Ishikawa (cell line): ENCODE results near the gene LRRC8E.

Experiments
- CEBPB ChIP-seq: IDR thresholded peaks from 2 replicates; pipeline ENCODE4 v1.6.1; 2012
- CREB1 ChIP-seq: IDR thresholded peaks from 2 replicates; pipeline ENCODE4 v1.6.1; 2012; ENCODE audit warnings: low read depth
- EGR1 ChIP-seq: IDR thresholded peaks from 2 replicates; pipeline ENCODE4 v1.6.1; 2012
- EP300 ChIP-seq: IDR thresholded peaks from 2 replicates; pipeline ENCODE4 v1.6.1; 2012; ENCODE audit warnings: borderline replicate concordance
- FOXM1 ChIP-seq: IDR thresholded peaks from 2 replicates; pipeline ENCODE4 v1.6.1; 2012; ENCODE audit warnings: low read depth, borderline replicate concordance
- NFIC ChIP-seq: IDR thresholded peaks from 2 replicates; pipeline ENCODE4 v1.6.1; 2012
- RAD21 ChIP-seq: IDR thresholded peaks from 2 replicates; pipeline ENCODE4 v1.6.1; 2012; ENCODE audit warnings: low read depth
- TAF1 ChIP-seq: IDR thresholded peaks from 2 replicates; pipeline ENCODE4 v1.6.1; 2012; ENCODE audit warnings: low read depth, mild to moderate bottlenecking
- TCF12 ChIP-seq: IDR thresholded peaks from 2 replicates; pipeline ENCODE4 v1.6.1; 2012; ENCODE audit warnings: low read depth
- TEAD4 ChIP-seq: IDR thresholded peaks from 2 replicates; pipeline ENCODE4 v1.6.1; 2012
- YY1 ChIP-seq: IDR thresholded peaks from 2 replicates; pipeline ENCODE4 v1.6.1; 2012; ENCODE audit warnings: low read depth
- ZBTB7A ChIP-seq: IDR thresholded peaks from 2 replicates; pipeline ENCODE4 v1.6.1; 2012; ENCODE audit warnings: low read depth
- TF ChIP-seq, protein P1 (sequence below): IDR thresholded peaks from 2 replicates; pipeline ENCODE4 v1.6.1; 2012
- TF ChIP-seq, protein P2 (sequence below): IDR thresholded peaks from 2 replicates; pipeline ENCODE4 v1.6.1; 2012
- TF ChIP-seq, protein P3 (sequence below): IDR thresholded peaks from 2 replicates; pipeline ENCODE4 v1.6.1; 2012; ENCODE audit warnings: low read depth, mild to moderate bottlenecking

The LRRC8E gene

GRCh38 chr19:7874076-7874896 is 14.0 kb upstream of the LRRC8E start, which contains the start of gene PRR36:
Gene PRR36, minus strand, starts transcription at chr19:7874390. Its CDS starts 701 bp downstream, at chr19:7873689.
- TF ChIP-seq TCF12 (peak; percentile 33; the same call in 1 of the 2 replicates), YY1 (no peak), EGR1 (no peak), ZBTB7A (peak; percentile 95), TAF1 (peak; percentile 23; the same call in 1 of the 2 replicates), NFIC (0 out of 2 replicates have a peak, but pooled peaks have one; percentile 14)

DNA sequence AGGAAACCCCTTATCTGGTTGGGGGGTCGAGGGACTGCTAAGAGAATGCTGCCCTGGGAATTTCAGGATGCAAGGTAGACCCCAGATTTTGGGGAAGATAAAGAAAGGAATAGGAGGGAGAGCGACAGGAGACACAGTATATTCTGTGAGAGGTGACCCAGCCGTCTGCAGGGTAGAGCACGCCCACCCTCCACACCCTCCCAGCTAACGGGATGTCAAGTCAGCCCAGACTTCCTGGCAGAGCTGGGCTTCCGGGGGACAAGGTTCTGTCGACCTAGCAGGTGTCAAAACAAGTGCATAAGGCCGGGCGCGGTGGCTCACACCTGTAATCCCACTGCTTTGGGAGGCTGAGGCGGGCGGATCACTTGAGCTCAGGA is 13.4 kb upstream of the LRRC8E start:
- no peak for TF ChIP-seq CREB1
- no peak for TF ChIP-seq TAF1
- no peak for TF ChIP-seq ZBTB7A
- TF ChIP-seq FOXM1: no peak
- no peak for TF ChIP-seq YY1
- TF ChIP-seq, protein P1, sequence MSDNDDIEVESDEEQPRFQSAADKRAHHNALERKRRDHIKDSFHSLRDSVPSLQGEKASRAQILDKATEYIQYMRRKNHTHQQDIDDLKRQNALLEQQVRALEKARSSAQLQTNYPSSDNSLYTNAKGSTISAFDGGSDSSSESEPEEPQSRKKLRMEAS: no peak
- TF ChIP-seq CEBPB: no peak
- TF ChIP-seq TCF12: no peak
- no peak for TF ChIP-seq NFIC
- TF ChIP-seq EP300: no peak
- TF ChIP-seq, protein P2, sequence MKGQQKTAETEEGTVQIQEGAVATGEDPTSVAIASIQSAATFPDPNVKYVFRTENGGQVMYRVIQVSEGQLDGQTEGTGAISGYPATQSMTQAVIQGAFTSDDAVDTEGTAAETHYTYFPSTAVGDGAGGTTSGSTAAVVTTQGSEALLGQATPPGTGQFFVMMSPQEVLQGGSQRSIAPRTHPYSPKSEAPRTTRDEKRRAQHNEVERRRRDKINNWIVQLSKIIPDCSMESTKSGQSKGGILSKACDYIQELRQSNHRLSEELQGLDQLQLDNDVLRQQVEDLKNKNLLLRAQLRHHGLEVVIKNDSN: no peak
- TF ChIP-seq, protein P3, sequence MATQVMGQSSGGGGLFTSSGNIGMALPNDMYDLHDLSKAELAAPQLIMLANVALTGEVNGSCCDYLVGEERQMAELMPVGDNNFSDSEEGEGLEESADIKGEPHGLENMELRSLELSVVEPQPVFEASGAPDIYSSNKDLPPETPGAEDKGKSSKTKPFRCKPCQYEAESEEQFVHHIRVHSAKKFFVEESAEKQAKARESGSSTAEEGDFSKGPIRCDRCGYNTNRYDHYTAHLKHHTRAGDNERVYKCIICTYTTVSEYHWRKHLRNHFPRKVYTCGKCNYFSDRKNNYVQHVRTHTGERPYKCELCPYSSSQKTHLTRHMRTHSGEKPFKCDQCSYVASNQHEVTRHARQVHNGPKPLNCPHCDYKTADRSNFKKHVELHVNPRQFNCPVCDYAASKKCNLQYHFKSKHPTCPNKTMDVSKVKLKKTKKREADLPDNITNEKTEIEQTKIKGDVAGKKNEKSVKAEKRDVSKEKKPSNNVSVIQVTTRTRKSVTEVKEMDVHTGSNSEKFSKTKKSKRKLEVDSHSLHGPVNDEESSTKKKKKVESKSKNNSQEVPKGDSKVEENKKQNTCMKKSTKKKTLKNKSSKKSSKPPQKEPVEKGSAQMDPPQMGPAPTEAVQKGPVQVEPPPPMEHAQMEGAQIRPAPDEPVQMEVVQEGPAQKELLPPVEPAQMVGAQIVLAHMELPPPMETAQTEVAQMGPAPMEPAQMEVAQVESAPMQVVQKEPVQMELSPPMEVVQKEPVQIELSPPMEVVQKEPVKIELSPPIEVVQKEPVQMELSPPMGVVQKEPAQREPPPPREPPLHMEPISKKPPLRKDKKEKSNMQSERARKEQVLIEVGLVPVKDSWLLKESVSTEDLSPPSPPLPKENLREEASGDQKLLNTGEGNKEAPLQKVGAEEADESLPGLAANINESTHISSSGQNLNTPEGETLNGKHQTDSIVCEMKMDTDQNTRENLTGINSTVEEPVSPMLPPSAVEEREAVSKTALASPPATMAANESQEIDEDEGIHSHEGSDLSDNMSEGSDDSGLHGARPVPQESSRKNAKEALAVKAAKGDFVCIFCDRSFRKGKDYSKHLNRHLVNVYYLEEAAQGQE: no peak
- TF ChIP-seq RAD21: no peak
- no peak for TF ChIP-seq TEAD4
- TF ChIP-seq EGR1: no peak

DNA sequence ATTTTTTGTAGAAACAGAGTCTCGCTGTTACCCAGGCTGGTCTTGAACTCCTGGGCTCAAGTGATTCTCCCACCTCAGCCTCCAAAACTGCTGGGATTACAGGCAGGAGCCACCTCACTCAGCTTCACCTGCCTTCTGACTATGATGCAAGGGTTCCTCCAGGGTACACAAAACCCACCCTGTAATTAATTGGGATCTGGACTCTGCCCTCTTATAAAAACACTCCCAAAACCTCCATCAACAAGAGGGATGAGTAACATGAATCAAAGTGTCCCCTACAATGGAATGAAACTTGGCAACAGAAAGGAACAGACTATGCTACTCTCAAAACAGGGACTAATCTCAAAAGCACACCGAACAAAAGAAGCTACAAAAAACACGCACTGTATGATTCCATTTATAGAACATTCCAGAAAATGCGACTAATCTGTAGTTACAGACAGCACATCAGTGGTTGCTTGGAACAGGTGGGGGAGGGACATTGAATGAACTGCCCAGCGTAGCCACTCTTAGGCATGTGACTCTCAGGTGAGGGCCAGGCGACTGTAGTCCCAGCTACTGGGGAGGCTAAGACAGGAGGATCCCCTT is 11.0 kb upstream of the LRRC8E start:
- no peak for TF ChIP-seq RAD21

DNA sequence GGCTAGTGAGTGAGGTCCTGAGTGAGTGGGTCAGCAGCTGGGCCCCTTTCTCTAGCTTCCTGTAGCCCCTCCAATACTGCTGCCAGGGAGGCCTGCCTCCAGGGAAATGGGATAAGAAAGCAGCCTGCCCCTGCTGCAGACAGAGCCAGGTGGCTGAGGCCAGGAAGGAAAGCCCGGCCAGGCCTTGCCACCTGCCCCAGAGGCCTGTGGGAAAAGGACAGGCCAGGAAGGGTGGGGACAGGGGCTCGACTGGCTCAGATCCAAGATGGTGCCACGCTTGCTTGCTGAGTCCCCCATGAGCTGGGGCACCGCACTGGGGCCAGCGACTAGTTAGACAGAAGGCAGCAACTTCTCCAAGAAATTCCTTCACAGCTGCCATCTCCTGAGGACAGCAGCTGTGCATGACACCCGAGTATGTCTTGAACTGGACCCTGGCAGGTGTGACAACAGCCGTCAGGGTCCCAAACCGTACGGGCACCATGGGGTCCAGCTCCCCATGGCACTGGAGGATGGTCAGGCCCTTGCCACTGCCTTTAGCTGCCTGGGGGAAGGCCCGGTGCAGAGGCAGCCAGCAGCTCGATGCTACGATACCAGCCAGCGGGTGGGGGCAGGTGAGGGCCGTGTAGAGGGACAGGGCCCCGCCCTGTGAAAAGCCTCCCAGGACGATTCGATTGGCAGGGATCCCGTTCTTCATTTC is 9.1 kb upstream of the LRRC8E start:
- TF ChIP-seq TCF12 (no peak), EP300 (no peak), RAD21 (no peak), CEBPB (no peak), EGR1 (no peak), FOXM1 (no peak), TEAD4 (no peak), YY1 (no peak), NFIC (no peak), ZBTB7A (no peak), CREB1 (no peak), TAF1 (no peak)
- TF ChIP-seq, protein P1: no peak
- TF ChIP-seq, protein P2: no peak
- TF ChIP-seq, protein P3: no peak

- TF ChIP-seq, protein P1: no peak
- TF ChIP-seq RAD21: no peak
- no peak for TF ChIP-seq EP300
- TF ChIP-seq TAF1: no peak
- TF ChIP-seq CREB1: no peak
- no peak for TF ChIP-seq NFIC
- TF ChIP-seq TEAD4: no peak
- no peak for TF ChIP-seq ZBTB7A
- TF ChIP-seq, protein P2: no peak
- no peak for TF ChIP-seq FOXM1
- no peak for TF ChIP-seq TCF12
- no peak for TF ChIP-seq YY1
- TF ChIP-seq, protein P3: no peak
- TF ChIP-seq CEBPB: no peak
- TF ChIP-seq EGR1: no peak
Measured at GRCh38 chr19:7879836-7880235, 8.5 kb upstream of the LRRC8E start.
